OCI-LY1 (cell line): ENCODE measurements around the gene CNTNAP2.

Experiments used
- CTCF ChIP-seq: fragments of 200-600 bp; sonication (generic), shearing (Covaris generic); IDR thresholded peaks from 2 replicates; pipeline ENCODE4 v1.5.1; 2017; ENCODE audit warnings: mild to moderate bottlenecking, antibody characterized with exemption, low read length, moderate library complexity, mixed read lengths
- EZH2 ChIP-seq: fragments of 200-600 bp; sonication (generic), shearing (Covaris generic); IDR thresholded peaks from 2 replicates; pipeline ENCODE4 v1.8.0; 2017; ENCODE audit warnings: borderline replicate concordance, mixed run types, mild to moderate bottlenecking, antibody characterized with exemption, low read length, moderate library complexity, mixed read lengths

GRCh38 chr7:146136357-146136875, 19.8 kb downstream of the CNTNAP2 start:
- peak; percentile 20; the same call in 1 of the 2 replicates for TF ChIP-seq CTCF
- TF ChIP-seq EZH2 = no peak
